Activated T-cell treated with anti-CD3 and anti-CD28 coated beads for 1 hour (primary cell): Measurements from ENCODE around the gene IFI44.

ENCODE experiments used
- DNase-seq: peaks from one replicate; pipeline ENCODE4 v3.0.0-alpha.2; 2020; ENCODE audit warnings: low read depth

Gene IFI44

GRCh38 chr1:78652019-78652560 is 2.5 kb downstream of the IFI44 start:
- no peak for DNase-seq

- DNase-seq: no peak
Measured at GRCh38 chr1:78658901-78659300, 9.3 kb downstream of the IFI44 start.

GRCh38 chr1:78663923-78664322 is 14.3 kb downstream of the IFI44 start:
- no peak for DNase-seq

- DNase-seq: no peak
Measured at GRCh38 chr1:78664763-78665162, 15.1 kb downstream of the IFI44 start.

GRCh38 chr1:78665809-78666208 is 16.2 kb downstream of the IFI44 start:
- no peak for DNase-seq

GRCh38 chr1:78667939-78668338 is 18.3 kb downstream of the IFI44 start:
- no peak for DNase-seq

GRCh38 chr1:78668427-78668826 is 18.8 kb downstream of the IFI44 start:
- no peak for DNase-seq

GRCh38 chr1:78672428-78672827 is 22.8 kb downstream of the IFI44 start:
- DNase-seq: no peak

- DNase-seq: no peak
Measured at GRCh38 chr1:78673120-78673519, 23.5 kb downstream of the IFI44 start.

- peak; percentile 48 for DNase-seq
Measured at GRCh38 chr1:78676347-78676982, 26.8 kb downstream of the IFI44 start.

- DNase-seq: no peak
Measured at GRCh38 chr1:78676993-78677392, 27.4 kb downstream of the IFI44 start.

GRCh38 chr1:78677788-78678187 is 28.2 kb downstream of the IFI44 start:
- DNase-seq: no peak

GRCh38 chr1:78678324-78678723 is 28.7 kb downstream of the IFI44 start:
- no peak for DNase-seq

GRCh38 chr1:78681265-78681664 is 31.6 kb downstream of the IFI44 start:
- no peak for DNase-seq

- DNase-seq: no peak
Measured at GRCh38 chr1:78682496-78682895, 32.9 kb downstream of the IFI44 start.

GRCh38 chr1:78683079-78683478 is 33.4 kb downstream of the IFI44 start:
- DNase-seq: no peak

GRCh38 chr1:78687315-78687714 is 37.7 kb downstream of the IFI44 start:
- no peak for DNase-seq

- DNase-seq: no peak
Measured at GRCh38 chr1:78687914-78688313, 38.3 kb downstream of the IFI44 start.

- DNase-seq: no peak
Measured at GRCh38 chr1:78688697-78689096, 39.1 kb downstream of the IFI44 start.

- no peak for DNase-seq
Measured at GRCh38 chr1:78690516-78690915, 40.9 kb downstream of the IFI44 start.

GRCh38 chr1:78691995-78692747 is 42.5 kb downstream of the IFI44 start:
- no peak for DNase-seq

GRCh38 chr1:78699813-78700212 is 50.2 kb downstream of the IFI44 start:
- no peak for DNase-seq

- DNase-seq: no peak
Measured at GRCh38 chr1:78702426-78702825, 52.8 kb downstream of the IFI44 start.

- DNase-seq: no peak
Measured at GRCh38 chr1:78703806-78704205, 54.2 kb downstream of the IFI44 start.
